Bronchial epithelial cell (primary cell): ENCODE results near the gene TTL. TPM values are rescaled to one million over a fixed set of nuclear protein-coding genes. Genes with fewer than 3 reads are reported as not detected.
"Not testable (repeated sequence)": the region's sequence is repeated elsewhere in the genome, so short reads cannot be mapped to it uniquely, and the experiment has no call there.

Experiments
- DNase-seq: peaks from one replicate; pipeline ENCODE4 v3.0.0-alpha.2; 2010; ENCODE audit warnings: low read depth
- FAIRE-seq: peaks from 2 replicates; lab custom pipeline; 2011; peaks lifted over from hg19 to GRCh38; lab: Jason Lieb, UNC
- H3K27me3 ChIP-seq: 2 replicates; pipeline ENCODE4 v1.5.1; 2011; ENCODE audit warnings: low read length; ENCODE audit not compliant: control insufficient read depth, insufficient read depth
- H3K36me3 ChIP-seq: 2 replicates; pipeline ENCODE4 v1.5.1; 2011; ENCODE audit warnings: low read length; ENCODE audit not compliant: control insufficient read depth, insufficient read depth
- H3K4me3 ChIP-seq: 2 replicates; pipeline ENCODE4 v1.5.1; 2011; ENCODE audit warnings: mild to moderate bottlenecking, low read depth, low read length, control low read depth
- total RNA-seq: library from RNA; depleted of rRNA; stranded (reverse); fragments of >200 nt; gene quantifications from 2 replicates; pipeline ENCODE4 v1.2.1, GENCODE V29; 2014
- TF ChIP-seq, protein P1 (sequence below): IDR thresholded peaks from 2 replicates; pipeline ENCODE4 v1.5.1; 2011; ENCODE audit warnings: mild to moderate bottlenecking, moderate library complexity, low read length, control low read depth, inconsistent platforms; ENCODE audit not compliant: insufficient read depth, severe bottlenecking

Gene TTL
- total RNA-seq, 1 donor from 2014 or later, result 26.6 TPM

DNA sequence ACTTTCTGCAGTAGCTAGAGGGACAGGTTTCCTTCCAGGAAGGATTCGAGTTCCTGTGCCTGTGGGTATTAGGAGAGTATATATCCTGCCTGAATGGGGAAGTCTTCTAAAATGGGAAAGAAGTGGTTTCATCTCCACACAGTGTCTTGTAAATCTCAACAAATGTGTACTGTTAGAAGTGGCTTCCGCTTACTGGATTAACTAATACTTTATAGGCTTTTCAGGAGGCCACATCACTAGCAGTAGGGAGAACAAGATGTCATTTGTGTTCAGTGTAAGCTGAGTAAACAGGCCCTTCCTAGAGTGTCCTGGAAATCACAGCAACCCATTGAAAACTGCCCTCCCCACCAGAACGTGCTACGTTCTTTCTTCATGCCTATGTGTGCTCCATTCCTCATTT is 47.8 kb downstream of the TTL start:
- Histone ChIP-seq H3K36me3 (peaks cover 11% of the 10 kb centered on the region), H3K27me3 (no peaks in the 10 kb centered on the region), H3K4me3 (no peak overlapping the region)
- FAIRE-seq, result no peak
- TF ChIP-seq, protein P1, sequence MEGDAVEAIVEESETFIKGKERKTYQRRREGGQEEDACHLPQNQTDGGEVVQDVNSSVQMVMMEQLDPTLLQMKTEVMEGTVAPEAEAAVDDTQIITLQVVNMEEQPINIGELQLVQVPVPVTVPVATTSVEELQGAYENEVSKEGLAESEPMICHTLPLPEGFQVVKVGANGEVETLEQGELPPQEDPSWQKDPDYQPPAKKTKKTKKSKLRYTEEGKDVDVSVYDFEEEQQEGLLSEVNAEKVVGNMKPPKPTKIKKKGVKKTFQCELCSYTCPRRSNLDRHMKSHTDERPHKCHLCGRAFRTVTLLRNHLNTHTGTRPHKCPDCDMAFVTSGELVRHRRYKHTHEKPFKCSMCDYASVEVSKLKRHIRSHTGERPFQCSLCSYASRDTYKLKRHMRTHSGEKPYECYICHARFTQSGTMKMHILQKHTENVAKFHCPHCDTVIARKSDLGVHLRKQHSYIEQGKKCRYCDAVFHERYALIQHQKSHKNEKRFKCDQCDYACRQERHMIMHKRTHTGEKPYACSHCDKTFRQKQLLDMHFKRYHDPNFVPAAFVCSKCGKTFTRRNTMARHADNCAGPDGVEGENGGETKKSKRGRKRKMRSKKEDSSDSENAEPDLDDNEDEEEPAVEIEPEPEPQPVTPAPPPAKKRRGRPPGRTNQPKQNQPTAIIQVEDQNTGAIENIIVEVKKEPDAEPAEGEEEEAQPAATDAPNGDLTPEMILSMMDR, result no peak
- DNase-seq, result no peak

DNA sequence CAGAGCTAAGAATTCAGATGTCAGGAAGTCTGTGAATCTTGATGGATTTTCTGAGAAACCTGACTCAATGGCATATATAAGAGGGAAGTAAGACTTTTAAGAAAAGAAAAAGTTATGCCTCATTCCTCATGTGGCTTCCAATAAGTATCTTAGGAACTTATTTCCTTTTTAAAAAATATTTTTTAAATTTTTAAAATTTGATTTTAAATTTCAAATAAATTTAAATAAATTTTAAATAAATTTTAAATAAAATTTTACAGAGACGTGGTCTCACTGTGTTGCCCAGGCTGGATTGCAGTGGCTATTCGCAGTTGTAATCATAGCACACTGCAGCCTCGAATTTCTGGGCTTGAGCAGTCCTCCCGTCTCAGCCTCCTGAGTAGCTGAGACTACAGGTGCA is 48.8 kb downstream of the TTL start:
- FAIRE-seq (no peak), DNase-seq (no peak)
- TF ChIP-seq, protein P1, result no peak
- no peak overlapping the region for H3K4me3 ChIP-seq
- peaks cover 11% of the 10 kb centered on the region for H3K36me3 ChIP-seq
- no peaks in the 10 kb centered on the region for H3K27me3 ChIP-seq

DNA sequence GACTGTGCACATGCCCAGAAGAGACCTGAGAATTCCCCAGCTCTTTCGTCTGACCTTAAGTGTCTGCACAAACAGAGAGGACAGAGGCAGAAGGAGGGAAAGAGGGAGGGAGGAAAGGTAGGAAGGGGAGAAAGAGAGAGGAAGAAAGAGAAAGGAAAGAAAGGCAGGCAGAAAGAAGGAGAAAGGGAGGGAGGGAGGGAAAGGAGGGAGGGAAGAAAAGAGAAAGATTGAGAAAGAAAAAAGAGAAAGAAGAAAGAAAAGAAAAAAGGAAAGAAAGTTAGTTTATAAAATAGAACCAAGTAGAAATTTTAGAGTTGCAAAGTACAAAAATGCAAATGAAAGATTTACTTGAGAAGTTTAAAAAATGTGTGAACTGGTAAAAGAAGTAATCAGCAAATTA is 52.9 kb downstream of the TTL start:
- TF ChIP-seq, protein P1, result no peak
- H3K36me3 ChIP-seq, result peaks cover 2% of the 10 kb centered on the region
- no peak for DNase-seq
- no peak for FAIRE-seq
- no peak overlapping the region for H3K4me3 ChIP-seq
- H3K27me3 ChIP-seq, result no peaks in the 10 kb centered on the region

DNA sequence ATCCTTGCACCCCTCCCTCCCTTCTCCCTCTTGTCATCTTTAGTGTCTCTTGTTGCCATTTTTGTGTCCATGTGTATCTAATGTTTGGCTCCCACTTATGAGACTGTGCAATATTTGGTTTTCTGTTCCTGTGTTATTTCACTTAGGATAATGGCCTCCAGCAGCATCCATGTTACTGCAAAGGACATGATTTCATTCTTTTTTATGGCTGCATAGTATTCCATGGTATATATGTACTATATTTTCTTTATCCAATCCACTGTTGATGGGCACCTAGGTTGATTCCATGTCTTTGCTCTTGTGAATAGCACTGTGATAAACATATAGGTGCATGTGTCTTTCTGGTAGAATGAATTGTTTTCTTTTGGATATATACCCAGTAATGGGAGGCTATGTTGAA is 54.7 kb downstream of the TTL start:
- not testable (repeated sequence) for H3K4me3 ChIP-seq, FAIRE-seq, H3K36me3 ChIP-seq, H3K27me3 ChIP-seq, DNase-seq

DNA sequence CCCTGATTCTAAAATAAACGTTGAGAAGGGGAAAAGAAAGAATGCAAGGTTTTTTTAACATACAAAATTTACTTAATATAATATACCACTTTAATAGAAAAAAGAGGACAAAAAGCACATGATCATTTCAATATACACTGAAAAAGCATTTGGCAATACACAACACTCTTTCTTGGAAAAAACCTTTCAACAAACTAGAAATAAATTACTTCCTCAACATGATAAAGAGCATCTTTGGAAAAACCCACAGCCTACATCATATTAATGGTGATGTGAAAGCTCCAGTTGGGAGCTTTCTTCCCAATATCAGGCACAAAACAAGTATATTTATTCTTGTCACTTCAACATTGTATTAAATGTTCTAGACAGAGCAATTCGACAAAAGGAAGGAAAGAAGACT is 57.4 kb downstream of the TTL start:
- no peak for FAIRE-seq
- no peak for DNase-seq
- Histone ChIP-seq H3K36me3 (no peaks in the 10 kb centered on the region), H3K27me3 (no peaks in the 10 kb centered on the region), H3K4me3 (no peak overlapping the region)
- TF ChIP-seq, protein P1, result no peak

DNA sequence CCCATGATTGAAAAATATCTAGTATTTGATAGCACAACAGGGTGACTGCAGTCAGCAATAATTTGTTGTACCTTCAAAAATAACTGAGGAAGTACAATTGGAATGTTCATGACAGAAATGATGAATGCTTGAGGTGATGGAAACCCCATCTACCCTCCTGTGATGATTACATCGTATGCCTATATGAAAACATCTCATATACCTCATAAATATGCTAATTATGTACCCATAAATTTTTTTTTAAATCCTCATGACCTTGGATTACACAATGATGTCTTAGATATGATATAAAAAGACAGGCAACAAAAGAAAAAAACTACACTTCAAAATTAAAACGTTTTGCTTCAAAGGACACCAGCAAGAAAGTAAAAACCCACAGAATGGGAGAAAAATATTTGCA is 59.0 kb downstream of the TTL start:
- Histone ChIP-seq H3K27me3 (no peaks in the 10 kb centered on the region), H3K36me3 (no peaks in the 10 kb centered on the region), H3K4me3 (no peak overlapping the region)
- FAIRE-seq, result no peak
- no peak for DNase-seq
- TF ChIP-seq, protein P1, result no peak
